HG03196 (cell line): Measurements from ENCODE around the gene SKAP1.
"Not testable (repeated sequence)": the region's sequence is repeated elsewhere in the genome, so short reads cannot be mapped to it uniquely, and the experiment has no call there.

Experiments used
- ATAC-seq: cut with Tn5 transposase; IDR thresholded peaks from one replicate; pipeline ENCODE4 v1.9.1; 2021; ENCODE audit not compliant: unreplicated experiment

The SKAP1 gene

DNA sequence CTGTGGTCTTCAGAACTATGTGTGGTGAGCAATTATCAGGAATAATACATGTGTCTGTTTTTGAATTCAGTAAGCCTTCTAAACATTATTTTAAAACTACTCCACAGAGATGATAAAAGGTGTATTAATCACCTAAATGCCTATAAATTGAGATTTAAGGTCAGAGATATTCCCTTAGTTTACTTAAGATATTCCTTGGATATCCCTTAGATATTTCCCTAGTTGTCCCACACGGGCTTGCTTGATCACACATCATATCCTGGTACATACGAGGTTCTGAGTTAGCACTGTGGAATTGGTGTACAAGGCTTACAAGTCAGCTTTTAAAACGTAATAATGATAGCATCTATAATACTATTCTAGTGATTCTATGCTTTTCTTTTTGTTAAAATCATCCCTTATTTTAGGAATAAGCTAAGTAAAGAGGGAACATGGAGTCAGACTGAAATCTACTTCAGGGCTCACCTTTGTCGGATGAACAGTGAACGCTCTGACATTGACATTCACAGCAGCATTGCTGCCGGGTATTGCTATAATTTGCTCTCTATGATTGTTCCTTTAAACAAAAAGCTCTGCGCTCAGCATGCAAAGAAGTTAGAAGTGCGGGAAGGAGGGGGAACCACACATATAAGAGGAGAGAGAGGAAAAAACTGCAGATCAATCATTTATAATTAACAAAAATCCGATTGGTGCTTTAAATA, 136.5 kb downstream of the SKAP1 start:
- no peak for ATAC-seq

DNA sequence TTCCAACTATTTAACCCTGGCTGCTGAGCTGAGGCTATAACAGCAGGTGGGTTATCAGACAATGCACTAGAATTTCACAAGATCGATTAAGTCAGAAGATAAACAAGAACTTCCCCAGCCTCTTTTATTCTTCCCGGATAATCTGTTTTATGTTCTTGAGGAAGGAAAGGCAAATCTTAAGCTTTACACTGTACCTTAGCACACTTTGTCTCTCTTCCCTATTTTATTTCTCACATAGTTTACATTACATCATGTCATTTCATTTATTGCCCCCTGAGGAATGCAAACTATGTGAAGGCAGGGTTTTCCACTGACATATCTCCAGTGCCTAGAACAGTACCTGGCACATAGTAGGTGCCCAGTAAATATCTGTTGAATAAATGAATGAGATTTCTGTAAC, 139.6 kb downstream of the SKAP1 start:
- no peak for ATAC-seq

DNA sequence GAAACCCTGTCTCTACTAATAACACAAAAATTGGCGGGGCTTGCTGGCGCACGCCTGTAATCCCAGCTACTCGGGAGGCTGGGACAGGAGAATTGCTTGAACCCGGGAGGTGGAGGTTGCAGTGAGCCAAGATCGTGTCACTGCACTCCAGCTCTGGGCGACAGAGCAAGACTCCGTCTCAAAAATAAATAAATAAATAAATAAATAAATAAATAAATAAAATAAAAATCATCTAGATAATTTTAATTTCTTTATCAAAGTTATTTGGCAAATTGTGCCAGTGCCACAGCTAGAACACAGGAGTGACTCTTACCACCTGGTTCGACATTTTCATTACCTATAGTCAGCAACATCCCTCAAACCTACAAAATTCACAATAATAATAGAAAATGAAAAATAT, 143.1 kb downstream of the SKAP1 start:
- not testable (repeated sequence) for ATAC-seq

DNA sequence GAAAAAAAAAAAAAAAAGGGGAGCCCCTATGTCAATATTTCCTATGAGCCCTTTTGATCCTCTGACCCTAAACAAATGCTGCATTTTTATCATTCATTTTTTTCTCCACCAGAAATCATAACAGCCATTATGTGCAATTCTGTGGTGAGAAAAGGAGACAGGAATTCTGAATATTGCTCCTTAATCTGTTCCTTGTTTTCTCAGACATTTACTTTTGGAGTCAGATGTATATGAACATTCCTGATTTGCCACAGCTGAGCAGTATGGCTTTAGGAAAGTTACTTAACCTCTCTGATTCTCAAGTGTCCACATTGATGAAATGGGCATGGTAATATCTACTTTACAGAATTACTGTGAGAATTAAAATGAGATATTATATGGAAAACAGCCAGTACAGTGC, 144.4 kb downstream of the SKAP1 start:
- no peak for ATAC-seq

DNA sequence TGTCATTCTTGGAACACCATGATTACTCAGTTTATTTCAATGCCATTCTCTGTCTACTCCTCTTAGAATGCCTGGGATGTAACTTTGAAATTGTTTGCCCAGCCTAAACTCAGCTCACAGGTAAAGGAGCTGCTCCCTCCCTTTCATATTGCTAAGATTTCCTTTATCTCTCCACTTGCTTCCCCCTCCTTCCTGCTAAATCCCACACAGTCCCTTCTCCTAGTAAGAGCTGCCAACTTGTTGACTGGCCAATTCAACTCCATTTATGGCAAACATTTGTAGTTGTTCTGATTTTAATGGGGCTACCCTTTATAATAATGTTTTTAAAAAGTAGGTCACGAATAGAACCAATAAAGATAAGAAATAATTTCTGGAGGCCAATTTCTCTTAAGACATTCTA, 146.1 kb downstream of the SKAP1 start:
- no peak for ATAC-seq

DNA sequence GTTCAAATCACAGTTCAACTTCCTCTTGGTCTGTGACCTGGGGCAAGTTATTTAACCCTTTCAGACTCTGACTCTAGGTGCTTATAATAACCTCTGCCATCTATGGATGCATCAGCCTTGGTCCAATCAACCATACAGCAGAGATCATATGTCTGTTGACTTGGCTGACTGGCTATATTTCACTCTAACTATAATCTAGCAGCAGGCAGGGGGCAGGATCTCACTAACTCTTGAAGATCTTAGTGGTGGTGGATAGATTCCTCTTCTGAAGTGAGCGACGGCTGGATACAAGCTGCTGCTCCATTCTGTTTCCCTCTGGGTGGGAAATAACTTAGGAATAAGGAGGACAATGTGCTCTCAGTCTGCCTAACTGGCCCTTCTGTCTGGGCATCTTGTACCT, 146.6 kb downstream of the SKAP1 start:
- ATAC-seq = no peak

DNA sequence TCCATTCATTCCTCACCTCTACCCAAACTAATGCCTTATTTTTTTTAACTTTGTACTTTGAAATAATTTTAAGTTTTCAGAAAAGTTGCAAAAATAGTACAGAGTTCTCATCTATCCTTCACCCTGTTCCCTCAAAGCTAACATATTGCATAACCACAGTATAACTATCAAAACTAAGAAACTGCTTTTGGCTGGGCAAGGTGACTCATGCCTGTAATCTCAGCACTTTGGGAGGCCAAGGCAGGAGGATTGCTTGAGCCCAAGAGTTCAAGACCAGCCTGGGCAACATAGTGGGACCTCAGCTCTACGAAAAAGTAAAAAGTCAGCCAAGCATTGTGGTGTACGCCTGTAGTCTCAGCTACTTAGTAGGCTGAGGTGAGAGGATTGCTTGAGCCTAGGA, 147.7 kb downstream of the SKAP1 start:
- no peak for ATAC-seq

DNA sequence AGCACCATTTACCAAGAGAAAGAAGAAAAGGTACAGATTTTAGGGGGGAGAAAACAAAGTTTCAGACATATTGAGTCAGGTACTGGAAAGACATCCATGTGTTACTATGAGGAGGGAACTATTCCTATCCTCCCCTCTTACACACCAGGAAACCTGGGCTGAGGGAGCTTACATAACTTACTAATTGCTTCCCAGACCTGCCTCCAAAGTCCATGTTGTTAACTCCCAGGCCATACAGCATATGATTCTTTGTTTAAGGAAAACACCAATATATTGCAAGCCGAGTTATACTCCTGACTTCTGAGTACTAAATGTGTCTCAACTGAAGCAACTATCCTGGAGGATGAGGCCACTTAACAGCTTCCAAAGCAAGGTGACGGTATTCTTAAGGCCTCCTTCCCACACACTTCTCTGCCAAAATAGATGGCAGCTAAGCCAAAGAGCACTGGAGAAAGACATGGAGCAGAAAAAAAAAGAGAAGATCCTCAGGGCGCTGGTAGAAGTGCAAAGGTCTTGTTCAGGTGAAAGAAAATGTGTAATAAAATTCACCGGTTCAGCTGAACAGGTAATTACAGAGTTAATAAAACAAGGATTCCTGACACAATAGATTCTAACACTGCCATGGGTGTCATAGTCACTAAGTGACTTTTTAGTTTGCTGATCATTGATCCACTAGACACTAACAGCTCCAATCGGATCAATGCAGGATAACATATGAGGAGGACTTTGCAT, 151.1 kb downstream of the SKAP1 start:
- ATAC-seq = no peak

DNA sequence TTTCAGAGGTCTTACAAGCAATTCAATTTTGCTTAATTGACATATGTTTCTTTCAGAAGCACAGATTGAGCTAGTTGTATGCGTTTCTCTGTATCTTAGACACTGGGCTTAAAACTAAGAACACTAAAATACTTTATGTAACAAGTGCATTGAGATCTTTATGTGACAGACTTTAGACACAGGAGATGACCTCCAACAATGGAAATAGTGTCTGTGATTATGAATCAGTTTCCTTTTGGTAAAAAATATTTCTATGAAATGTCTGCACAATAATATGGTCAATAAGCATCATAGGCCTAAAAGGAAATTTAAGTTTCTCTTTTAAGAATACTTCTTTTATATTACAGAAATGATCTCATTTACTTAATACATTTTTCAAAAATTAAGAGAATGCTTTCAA, 153.2 kb downstream of the SKAP1 start:
- ATAC-seq = no peak

DNA sequence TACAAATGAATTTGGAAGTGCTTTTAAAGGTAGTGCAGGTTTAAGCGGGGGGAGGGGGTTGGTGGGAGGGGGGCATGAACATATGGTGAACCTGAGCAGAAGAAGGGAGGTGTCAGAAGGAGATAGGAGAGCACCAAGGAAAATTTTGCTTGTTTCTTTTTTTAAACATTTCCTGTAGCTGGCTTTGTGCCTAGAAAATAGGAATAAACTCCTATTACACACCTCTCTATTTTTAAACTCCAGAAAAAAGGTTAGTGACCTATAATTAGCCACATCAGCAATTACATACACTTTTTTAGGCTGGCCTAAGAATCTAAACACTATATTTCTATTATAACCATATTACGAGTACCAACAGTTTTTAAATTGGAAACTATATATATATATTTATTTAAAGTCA, 159.1 kb downstream of the SKAP1 start:
- no peak for ATAC-seq

DNA sequence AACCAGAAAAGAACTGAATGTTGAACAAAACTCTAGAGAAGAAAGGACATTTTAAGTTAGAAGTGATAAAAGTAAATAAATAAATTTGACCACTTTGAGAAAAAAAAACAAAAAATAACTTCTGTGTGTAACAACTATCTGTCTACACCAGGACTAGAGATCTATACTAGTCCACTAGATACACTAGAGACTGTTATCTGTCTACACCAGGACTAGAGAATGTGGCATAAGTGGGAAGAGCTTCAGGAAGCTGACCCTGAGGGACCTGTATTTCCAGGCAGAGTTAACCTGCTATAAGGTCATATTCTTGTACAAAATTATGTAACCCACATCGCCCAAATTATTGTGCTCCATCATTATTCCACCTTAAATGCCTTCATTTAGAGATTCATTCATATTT, 160.8 kb downstream of the SKAP1 start:
- no peak for ATAC-seq

DNA sequence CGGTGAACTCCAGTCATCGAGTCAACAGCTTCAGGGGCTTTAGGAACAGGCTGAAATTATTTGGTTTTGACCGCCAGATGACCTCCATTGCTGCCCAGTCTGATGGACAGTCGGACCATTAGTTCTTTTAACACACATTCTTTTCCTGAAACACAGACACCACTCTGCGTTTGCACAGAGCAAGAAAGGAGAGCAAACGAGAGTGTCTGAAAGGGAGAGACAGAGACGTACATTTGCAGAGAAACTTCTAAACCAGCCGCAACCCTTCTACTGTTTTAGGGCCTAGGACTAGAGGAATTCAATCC, 166.3 kb downstream of the SKAP1 start:
- no peak for ATAC-seq

DNA sequence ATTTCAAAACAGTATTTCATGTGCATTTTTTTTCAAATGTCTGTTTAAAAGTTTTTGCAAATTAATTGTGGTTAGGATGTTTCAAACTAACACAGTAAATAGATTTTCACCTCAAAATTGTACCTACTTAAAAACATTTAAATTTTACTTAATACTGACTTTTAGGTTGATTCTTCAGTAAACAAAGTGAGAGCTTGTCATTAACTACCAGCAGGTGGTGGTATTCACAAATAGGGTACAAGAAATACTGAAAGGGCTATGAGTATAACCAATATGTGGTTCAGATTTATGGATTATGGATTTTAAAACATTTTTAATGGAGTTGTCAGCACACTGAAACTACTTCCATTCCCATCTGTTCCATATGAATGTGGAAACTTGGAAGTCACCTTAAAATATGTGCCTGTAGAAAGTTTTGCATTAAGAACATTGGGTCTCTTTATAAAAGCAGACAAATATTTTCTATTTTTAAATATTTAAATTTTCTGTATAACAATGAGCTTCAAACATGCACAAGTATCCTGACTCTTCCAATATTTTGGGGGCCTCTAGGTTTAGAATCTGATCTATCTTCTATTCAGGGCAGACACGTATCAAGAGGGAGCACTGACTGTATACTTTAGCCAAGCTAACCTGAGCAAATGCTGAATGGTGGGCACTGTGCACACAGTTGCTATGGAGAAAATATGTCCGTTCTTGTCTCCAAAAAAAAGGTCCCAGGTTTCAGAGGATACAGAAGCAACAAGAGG, 166.9 kb downstream of the SKAP1 start:
- ATAC-seq = no peak

DNA sequence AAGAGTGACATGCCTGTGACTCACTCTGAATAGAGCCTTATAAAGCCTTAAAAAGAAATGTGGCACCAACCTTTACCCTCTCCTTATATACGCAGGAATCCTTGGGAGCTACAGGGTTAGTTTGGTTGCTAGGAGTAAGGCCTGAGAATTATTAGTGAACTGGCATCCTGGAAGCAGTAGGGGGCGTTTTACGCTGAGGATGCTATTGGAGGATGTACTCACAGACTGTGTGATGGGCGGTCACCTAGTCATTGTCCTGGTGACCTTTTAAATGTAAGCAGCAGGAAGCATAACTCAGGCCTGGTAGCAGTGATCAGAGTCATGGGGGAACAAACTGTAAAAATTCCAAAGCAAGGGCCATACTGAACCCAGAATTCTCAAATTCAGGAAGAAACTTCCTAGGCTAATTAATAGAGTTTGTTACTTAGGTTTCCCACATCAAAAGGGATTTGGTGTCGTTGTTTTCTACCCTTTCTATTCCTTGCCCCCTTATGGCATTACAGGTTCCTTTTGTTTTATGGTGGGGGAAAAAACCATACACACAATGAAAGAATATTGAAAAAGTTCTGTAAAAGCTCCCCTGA, 168.6 kb downstream of the SKAP1 start:
- no peak for ATAC-seq

DNA sequence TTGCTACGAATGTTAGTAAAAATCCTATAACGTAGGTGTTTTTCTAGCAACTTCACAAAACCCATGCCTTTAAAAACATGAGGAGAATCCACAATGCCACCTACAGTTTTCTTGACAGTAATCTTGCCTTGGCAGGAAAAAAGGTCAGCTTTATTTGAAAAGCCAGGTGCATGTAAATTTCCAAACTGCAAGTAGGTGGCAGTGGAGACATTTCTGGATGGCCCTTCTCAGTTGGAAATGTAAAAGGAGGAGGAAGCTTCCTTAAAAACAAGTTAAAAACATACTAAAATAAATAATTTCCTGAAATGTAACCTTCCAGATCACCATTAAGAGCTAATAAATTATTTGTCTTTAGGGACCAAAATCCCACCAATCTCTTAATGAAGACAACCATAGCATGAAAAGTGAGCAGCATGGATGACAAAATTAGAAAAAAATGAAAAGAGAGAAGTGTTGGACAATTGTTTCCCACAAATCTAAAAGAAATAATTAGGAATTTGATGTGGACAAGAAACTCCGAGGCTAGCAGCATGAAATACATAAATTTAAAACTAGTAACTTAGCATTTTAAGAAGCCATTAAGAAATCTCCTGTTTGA, 170.2 kb downstream of the SKAP1 start:
- ATAC-seq = no peak

DNA sequence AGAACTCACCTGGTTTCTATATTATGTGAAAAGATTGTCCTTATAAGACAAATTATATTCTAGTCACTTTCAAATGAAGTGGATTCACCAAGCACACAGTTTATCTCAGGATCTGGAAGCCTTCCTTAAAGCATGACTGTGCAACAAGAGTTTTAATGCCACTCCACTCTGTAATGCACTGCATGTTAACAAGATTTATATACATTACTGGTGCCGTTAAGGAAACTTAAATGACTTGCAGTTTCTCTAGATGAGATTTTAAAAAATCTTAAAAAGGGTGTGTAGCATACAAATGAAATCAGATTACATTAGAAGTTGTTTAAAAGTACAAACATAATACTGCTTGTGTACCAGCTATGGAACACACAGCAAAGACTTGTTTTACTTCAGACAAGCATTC, 171.7 kb downstream of the SKAP1 start:
- ATAC-seq = no peak

DNA sequence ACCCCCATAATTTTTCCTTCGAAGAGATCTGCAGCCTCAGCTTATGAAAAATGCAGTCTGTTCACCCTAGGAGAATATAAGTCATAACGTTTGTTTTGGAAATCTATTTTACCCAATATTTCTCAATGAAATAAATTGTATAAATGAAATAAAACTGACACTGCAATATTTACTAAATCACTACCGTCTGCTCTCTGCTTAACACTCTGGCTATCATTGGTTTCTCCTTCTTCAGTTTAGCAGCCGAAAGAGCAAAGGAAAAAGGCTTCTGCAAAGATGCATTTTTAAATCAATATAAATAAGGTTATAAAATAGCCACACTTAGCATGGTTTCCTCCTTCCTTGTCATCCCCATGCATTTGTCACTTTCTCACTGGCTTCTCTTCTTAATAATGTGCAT, 174.3 kb downstream of the SKAP1 start:
- ATAC-seq = no peak

DNA sequence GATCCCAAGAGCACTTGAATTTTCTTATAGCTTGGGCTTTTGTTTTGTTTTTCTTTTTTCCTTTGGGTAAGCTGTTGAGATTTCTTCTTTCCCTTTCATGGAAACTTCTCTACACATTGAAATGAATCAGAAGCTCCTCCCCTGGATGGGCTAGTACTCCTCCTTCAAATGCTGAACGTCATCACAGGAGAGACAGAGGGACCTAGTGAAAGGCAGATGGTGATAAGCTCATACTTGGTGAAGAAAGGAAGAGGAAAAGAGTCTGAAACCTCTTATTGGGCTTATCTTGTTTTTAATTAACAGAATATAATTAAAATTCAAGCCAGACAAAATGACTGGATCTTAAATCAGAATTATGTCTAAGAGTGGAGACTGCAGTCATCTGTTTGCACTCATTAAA, 175.1 kb downstream of the SKAP1 start:
- no peak for ATAC-seq

DNA sequence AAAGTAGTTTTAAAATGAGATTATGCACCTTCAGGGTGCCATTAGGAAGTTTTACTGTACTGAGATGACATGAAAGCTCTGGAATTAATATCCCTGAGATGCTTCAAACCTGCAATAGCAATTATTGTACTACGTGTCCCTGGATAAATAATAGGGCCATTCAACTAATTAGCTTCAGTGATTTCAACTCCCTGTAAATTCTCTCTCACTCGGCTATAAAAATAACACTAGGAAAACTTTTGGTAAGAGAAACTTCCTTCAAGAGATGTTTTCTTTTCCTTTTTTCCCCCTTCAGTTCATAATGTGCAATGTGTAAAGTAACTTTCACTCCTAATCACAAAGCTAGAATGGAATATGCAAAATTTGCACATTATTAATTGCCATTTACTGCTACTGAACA, 176.0 kb downstream of the SKAP1 start:
- no peak for ATAC-seq

DNA sequence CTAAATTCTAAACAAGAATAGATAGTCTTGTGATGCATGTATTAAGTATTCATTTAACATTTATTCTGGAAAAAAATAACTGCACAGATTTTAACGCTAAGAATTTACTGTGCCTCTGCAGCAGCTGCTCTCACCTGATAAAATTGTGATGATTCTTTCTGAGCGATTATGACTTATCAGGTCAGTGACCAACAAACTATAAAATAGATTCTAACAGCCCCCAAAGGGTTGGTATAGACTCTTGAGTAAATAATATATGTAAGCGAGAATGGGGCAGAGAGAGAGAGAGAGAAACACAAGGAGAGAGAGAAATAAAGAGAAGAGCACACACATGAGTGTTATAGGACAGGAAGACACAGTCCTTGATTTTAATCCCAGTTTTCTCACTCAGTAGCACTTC, 178.1 kb downstream of the SKAP1 start:
- no peak for ATAC-seq

DNA sequence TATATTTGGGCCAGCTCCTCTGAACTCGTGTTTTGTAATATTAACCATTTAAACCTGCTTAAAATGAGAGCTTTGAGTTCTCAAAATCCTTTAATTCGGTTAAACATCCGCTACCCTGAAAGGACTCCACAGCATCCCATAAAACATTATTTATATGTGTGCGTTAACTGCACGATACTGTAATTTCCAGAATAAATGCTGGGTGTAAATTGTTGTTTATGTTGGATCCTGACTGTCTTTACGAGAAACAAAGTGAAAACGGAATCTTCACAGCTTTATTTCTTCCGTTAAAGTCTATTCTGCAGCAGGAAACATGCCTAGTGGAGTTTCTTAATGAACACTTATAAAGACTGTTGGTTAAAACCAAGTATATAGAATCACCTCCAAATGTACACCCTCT, 179.1 kb downstream of the SKAP1 start:
- no peak for ATAC-seq

DNA sequence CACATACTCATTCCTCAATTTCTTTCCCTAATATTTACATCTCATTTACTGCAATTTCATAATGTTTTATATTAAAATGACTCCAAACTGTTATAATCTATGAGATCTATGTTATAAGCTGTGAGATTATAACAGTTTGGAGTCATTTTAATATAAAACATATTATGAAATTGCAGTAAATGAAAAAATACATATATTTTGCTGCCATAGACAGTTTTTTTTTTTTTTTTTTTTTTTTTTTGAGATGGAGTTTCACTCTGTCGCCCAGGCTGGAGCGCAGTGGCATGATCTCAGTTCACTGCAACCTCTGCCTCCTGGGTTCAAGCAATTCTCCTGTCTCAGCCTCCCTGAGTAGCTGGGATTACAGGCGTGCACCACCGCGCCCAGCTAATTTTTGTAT, 180.0 kb downstream of the SKAP1 start:
- not testable (repeated sequence) for ATAC-seq
